Stimulated activated CD4-positive, alpha-beta T cell treated with anti-CD3 and anti-CD28 coated beads, Interleukin-1b, Interleukin-23, amount 100 ng/mL, for 4 hours (primary cell): ENCODE data around the gene HMCN2.
A peak's percentile ranks its signal among the peaks of the same experiment; 100 is the strongest.
"Not testable (repeated sequence)": the region's sequence is repeated elsewhere in the genome, so short reads cannot be mapped to it uniquely, and the experiment has no call there.

Source experiments
- DNase-seq, 2 donors: peaks; one replicate each; pipeline ENCODE4 v3.0.0-alpha.2; 2020; ENCODE audit warnings: low read depth in 2 of 2

The HMCN2 gene

GRCh38 chr9:130237763-130238524 is 27.6 kb upstream of the HMCN2 start:
- no peak for DNase-seq

DNA sequence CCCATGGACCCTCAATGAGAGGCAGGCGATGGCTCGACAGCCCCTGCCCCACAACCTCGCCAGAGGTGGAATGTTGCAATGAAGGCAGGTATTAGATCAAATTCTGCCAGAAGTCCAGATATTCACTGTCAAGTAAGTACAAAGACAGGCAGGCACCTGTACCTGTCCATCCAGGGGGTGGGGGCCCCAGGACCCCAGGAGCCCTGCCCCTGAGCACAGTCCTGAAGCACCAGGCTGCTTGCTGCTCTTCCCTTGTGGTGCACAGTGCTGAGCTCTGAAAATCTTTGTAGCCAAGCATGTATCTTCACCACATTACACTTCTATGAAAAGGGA is 26.2 kb upstream of the HMCN2 start:
- no peak for DNase-seq

DNA sequence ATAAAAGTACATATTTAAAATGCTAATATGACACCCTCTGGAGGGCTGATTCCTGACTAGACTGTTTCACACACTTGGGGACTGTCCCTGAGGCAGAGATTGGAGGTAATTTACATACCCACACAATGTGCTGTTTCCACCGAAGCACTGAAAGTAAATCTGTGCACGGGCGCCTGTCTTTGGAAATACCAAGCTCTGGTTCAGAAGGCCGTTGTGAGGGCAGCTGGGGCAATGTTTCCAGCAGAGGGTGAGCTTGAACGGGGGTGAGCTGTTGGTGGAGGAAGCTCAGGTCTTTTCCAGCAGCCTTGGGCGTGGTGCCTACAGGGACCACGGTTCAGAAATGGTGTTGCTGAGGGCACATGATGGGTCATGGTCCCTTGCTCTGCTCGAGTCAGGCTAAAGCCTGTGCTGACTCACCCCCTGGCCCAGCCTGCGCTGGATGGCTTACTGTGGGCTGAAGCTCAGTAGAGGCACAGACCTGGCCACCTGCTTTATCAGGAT is 25.8 kb upstream of the HMCN2 start:
- DNase-seq = peak; percentile 27 to 42

GRCh38 chr9:130240410-130241197 is 25.0 kb upstream of the HMCN2 start:
- DNase-seq = peak in 1 of 2 donors; percentile 15

- DNase-seq = no peak
These were observed 24.4 kb upstream of the HMCN2 start for GRCh38 chr9:130241198-130241535.

DNA sequence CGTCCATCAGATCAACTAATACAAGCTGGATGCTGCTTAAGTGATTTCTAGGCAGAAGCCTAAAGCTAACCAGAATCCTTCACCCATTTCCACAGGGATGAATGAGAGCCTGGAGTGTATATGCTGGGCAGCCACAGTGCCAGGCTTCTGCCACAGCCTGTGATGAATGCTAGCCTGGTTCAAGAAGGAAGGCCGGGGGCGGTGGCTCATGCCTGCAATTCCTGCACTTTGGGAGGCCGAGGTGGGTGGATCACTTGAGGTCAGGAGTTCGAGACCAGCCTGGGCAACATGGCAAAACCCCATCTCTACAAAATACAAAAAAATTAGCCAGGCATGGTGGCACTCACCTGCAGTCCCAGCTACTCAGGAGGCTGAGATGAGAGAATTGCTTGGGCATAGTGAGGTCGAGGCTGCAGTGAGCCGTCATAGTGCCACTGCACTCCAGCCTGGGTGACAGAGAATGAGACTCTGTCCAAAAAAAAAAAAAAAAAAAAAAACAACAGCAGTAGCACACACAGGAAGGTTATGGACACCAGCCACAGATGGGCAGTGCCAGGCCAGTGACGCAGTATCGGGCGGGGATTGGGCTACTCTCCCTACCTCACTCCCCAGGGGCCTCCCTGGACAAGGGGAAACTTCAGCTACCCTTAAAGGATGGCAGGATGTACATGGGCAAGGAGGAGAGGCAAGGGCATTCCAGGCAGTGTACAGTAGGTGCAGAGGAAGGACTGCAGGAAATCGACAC is 23.1 kb upstream of the HMCN2 start:
- DNase-seq = no peak

DNA sequence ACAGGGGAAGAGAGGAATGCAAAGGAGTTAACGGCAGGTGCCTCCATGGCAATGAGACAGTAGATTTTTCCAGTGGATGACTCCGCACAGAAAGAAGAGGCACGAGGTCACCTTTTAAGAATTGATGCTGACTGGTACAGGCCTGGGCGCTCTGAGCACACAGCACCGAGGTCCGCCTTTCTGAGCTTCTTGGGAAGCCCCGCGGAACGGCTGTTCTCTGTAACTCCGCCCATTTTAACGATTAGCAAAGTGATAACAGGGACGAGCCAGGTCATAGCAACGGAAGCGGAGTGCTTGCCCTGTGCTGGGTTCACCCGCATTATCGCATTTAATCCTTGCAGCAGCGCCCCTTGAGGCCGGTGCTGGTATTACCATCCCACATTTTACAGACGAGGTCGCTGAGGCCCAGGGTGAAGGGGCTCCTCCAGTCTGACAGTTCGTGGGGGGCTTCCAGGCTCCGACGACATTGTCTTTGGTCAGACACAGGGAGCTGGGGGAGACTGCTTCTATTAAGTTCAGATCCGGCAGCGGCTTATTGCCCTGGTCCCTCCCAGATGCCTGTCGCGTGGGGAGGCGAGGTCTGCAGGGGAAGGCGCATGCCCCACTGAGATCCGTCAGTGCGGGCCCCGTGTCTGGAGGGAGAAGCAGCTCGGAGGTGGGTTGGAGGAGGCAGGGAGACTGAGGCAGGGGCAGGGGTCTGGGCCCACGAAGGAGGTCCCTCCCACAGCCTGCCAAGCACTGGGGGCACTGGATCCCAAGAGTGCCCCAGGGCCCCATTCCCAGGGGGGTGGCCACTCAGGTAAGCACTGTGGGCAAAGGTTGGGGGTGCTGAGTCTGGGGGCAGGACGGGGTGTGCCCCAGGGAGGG is 22.3 kb upstream of the HMCN2 start:
- DNase-seq = peak; percentile 79 to 80

DNA sequence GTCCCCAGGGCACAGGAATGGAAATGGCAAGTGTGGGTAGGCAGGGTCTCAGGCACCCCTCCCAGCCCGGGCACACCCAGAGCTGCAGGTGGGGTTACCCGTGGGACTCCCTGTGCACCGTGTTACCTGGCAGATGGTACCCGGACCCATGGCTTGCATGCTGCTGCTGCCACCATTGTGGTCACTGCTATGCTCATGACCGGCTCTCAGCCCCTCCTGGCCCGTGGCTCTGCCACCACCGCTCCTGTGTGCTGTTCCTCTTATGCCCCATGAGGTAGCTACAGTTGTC is 21.7 kb upstream of the HMCN2 start:
- DNase-seq = no peak

DNA sequence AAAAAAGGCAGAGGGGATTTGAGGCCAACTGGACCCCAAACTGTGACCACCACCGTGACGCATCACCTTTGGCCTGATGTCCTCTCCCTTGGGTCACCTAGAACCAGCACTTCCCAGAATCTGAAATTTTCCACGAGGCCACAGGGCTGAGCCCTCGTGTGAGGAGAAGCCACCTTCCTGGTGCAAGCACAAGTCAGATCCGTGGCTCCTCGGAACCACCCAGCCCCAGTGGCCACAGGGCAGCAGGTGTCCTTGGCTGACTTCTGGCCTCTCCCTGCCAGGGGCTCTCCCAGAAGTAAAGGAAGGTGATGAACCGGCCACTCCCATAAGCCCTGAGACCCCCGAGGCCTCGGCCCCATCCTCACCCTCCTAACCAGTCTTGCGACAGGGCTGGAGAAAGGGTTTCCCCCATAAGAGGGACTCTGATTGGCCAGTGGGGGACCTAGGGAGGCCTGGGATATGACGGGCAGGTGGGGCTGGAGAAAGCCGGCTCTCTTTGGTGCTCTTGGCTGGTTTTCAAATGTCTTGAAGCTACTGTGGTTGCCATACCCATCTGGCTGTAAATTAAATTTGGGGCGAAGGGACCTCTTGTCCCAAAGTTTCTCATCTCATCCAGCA is 20.9 kb upstream of the HMCN2 start:
- DNase-seq = no peak

DNA sequence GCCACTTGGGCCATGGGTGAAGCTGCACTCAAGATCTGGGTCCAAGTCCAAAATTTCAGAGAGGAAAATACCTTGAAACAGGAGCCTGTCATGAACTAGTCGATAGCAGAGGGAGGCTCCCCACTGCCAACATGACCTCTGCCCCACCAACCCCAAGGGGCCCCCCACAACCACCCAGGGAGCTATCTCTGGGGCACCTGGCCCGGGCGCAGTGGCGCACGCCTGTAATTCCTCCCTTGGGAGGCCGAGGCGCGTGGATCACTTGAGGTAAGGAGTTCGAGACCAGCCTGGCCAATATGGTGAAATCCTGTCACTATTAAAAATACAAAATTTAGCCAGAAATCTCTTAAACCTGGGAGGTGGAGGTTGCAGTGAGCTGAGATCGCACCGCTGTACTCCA is 20.1 kb upstream of the HMCN2 start:
- DNase-seq = no peak

GRCh38 chr9:130246126-130246525 is 19.4 kb upstream of the HMCN2 start:
- DNase-seq = no peak

GRCh38 chr9:130254747-130255630 is 10.6 kb upstream of the HMCN2 start:
- no peak for DNase-seq

DNA sequence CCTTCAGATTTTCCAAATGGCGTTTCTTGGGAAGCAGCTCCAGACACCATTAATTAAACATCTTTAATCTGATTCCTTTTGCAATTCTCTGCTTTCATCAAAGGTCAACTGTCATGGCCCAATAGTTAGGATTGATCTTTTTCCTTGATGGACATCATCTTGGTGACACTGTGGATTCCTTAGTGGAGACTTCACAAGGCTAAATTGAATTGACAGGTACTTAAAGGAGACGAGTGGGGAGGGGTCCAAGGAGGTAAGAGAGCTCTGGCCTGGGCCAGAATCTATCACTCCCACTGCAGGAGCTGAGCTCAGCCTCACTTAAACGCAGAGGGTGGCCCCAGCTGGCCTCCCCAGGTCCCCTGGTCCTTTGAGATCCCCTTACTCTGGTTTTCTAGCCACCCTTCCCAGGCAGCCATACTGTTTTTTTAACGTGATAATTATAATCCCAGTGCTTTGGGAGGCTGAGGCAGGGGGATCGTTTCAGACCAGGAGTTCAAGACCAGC is 9.9 kb upstream of the HMCN2 start:
- DNase-seq = no peak

DNA sequence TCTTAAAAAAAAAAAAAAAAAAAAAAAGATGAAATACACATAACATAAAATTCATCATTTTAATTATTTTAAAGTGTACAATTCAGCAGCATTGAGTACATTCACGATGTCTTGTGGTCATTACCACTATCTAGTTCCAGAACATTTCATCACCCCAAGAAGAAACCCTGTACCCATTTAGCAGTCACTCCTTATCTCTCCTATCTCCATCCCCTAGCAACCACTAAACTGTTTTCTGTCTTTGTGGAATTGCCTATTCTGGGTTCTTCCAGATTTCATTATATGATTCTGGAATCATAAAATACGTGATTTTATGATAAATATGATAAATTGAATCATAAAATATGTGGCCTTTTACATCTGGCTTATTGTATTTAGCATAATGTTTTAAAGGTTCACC is 8.9 kb upstream of the HMCN2 start:
- DNase-seq = no peak

DNA sequence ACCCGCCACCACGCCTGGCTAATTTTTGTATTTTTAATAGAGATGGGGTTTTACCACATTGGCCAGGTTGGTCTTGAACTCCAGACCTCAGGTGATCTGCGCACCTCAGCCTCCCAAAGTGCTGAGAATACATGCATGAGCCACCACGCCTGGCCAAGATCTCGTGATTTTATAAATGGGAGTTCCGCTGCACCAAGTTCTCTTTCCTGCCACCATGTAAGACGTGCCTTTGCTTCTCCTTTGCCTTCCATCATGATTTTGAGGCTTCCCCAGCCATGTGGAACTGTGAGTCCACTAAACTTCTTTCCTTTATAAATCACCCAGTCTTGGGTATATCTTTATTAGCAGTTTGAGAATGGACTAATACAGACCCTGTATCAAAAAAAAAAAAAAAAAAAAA is 7.4 kb upstream of the HMCN2 start:
- DNase-seq = not testable (repeated sequence)

DNA sequence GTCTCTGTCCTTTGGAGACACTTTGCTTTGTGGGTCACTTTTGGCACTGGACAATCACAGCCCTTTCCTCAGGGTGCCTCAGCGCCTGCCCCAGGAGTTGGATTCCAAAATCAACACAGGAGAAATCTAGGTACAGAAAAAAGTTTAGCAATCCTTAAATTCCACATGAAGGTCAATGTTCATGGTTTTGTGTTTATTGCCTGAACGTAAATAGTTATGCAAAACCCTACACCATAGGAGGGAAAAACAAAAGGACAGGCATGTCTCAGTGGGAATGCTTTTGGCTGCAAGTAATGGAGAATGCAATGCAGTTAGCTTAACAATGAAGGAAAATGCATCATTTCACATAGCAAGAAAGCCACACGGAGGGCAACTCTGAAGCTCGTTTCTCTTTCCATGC is 6.5 kb upstream of the HMCN2 start:
- DNase-seq = no peak

DNA sequence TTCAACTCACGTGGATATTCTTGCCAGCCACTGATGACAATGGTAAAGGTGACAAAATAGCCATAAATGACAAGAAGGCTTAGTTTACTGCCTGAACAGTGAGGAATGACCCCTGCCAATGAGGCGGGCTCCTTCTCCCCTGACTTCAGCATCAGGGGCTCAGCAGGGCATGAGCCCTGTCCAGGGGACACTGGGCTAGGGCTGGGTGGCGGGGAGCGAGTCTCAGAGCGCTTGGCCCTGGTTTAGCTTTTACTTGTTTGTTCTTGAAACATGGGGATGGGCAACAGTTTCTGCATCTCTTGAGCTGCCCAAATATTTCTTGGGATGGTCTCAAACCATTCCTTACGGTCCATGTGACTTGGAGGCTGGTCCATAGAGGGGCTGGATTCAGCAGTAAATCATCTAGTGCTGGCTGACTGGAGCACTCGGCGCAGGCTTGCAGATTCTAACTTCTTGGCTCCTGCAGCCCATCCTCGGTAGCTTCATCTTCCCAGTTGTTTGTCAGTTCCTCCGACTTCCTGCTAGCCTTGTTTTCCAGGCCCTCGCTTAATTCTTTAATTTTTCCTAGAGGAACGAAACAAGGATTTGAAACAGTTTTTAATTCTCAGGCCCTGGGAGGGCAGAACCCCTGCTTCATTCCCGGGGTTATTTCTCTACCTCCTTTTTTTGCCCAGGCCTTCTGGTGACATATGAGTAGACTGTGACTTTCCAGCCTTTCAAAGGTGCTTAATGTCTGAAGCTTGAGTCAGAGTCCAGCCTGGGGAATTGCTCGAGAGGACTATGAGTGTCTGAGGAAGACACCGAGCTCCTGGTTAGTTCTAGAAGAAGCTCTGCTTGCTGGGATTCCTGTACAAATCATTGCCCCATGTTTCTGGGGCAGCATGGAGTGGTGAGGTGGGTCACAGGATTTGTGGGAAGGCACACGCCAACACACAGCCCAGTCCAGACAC is 4.5 kb upstream of the HMCN2 start:
- no peak for DNase-seq

- DNase-seq = no peak
These were observed 3.4 kb upstream of the HMCN2 start for GRCh38 chr9:130262061-130262745.
